ENCODE measurements around the gene MED12L.
A peak's percentile ranks its signal among the peaks of the same experiment; 100 is the strongest.

The MED12L gene

GRCh38 chr3:151155409-151156128 lies 70.1 kb downstream of the MED12L start:
- Histone ChIP-seq H3K27ac (replicated peaks) (no peak overlapping the region), H3K27me3 (ENCODE audit: insufficient read depth, poor library complexity, severe bottlenecking) (no peaks in the 10 kb centered on the region), H3K4me3 (replicated peaks; ENCODE audit: insufficient read depth, low read length) (no peak overlapping the region)
- DNase-seq (ENCODE audit: low read depth in 1 of 2, low spot score in 1 of 2) = no peak
- no peak for TF ChIP-seq CTCF (IDR thresholded peaks at IDR 0.05; ENCODE audit: insufficient read depth, low read length)
- no peak for TF ChIP-seq POLR2AphosphoS5 (IDR thresholded peaks at IDR 0.05; ENCODE audit: low read depth)
- no peak for TF ChIP-seq GABPA (IDR thresholded peaks at IDR 0.05; ENCODE audit: low read depth)
- TF ChIP-seq SPI1 (IDR thresholded peaks at IDR 0.05; ENCODE audit: borderline replicate concordance, low read depth) = no peak
- TF ChIP-seq REST (IDR thresholded peaks at IDR 0.05; ENCODE audit: insufficient replicate concordance, low read depth) = no peak

- no peak overlapping the region for H3K4me3 ChIP-seq (replicated peaks; ENCODE audit: insufficient read depth, low read length)
- no peaks in the 10 kb centered on the region for H3K27me3 ChIP-seq (ENCODE audit: insufficient read depth, poor library complexity, severe bottlenecking)
- no peak overlapping the region for H3K27ac ChIP-seq (replicated peaks)
- peak; percentile 35 for TF ChIP-seq CTCF (IDR thresholded peaks at IDR 0.05; ENCODE audit: insufficient read depth, low read length)
- TF ChIP-seq REST (IDR thresholded peaks at IDR 0.05; ENCODE audit: insufficient replicate concordance, low read depth) = no peak
- TF ChIP-seq GABPA (IDR thresholded peaks at IDR 0.05; ENCODE audit: low read depth) = no peak
- peak; percentile 38 to 58 for DNase-seq (ENCODE audit: low read depth in 1 of 2, low spot score in 1 of 2)
Measured at GRCh38 chr3:151156618-151157216, 71.3 kb downstream of the MED12L start.

GRCh38 chr3:151159806-151160205 lies 74.3 kb downstream of the MED12L start:
- DNase-seq (ENCODE audit: low read depth in 1 of 2, low spot score in 1 of 2) = no peak
- H3K27me3 ChIP-seq (ENCODE audit: insufficient read depth, poor library complexity, severe bottlenecking) = no peaks in the 10 kb centered on the region
- H3K4me3 ChIP-seq (replicated peaks; ENCODE audit: insufficient read depth, low read length) = no peak overlapping the region
- no peak overlapping the region for H3K27ac ChIP-seq (replicated peaks)
- TF ChIP-seq POLR2AphosphoS5 (IDR thresholded peaks at IDR 0.05; ENCODE audit: low read depth) (no peak), SPI1 (IDR thresholded peaks at IDR 0.05; ENCODE audit: borderline replicate concordance, low read depth) (no peak), GABPA (IDR thresholded peaks at IDR 0.05; ENCODE audit: low read depth) (no peak), CTCF (IDR thresholded peaks at IDR 0.05; ENCODE audit: insufficient read depth, low read length) (no peak), REST (IDR thresholded peaks at IDR 0.05; ENCODE audit: insufficient replicate concordance, low read depth) (no peak)
